Kidney epithelial cell (primary cell): Measurements from ENCODE around the gene ZNF562. TPM values are rescaled to one million over a fixed set of nuclear protein-coding genes. Genes with fewer than 3 reads are reported as not detected.
A peak's percentile ranks its signal among the peaks of the same experiment; 100 is the strongest.

Source experiments
- DNase-seq: peaks from one replicate; pipeline ENCODE4 v3.0.0-alpha.2; 2010; ENCODE audit warnings: low read depth
- H3K27me3 ChIP-seq: 2 replicates; pipeline ENCODE4 v1.6.0; 2011; ENCODE audit warnings: low read length; ENCODE audit not compliant: control insufficient read depth, insufficient read depth
- H3K36me3 ChIP-seq: 2 replicates; pipeline ENCODE4 v1.5.1; 2011; ENCODE audit warnings: low read length; ENCODE audit not compliant: control insufficient read depth, insufficient read depth
- H3K4me3 ChIP-seq: 2 replicates; pipeline ENCODE4 v1.5.1; 2011; ENCODE audit warnings: low read depth, mild to moderate bottlenecking, control low read depth, low read length
- total RNA-seq: library from RNA; depleted of rRNA; stranded (reverse); fragments of >200 nt; gene quantifications from 2 replicates; pipeline ENCODE4 v1.2.3, GENCODE V29; 2015
- TF ChIP-seq, protein P1 (sequence below): IDR thresholded peaks from 2 replicates; pipeline ENCODE4 v1.5.1; 2011; ENCODE audit warnings: mild to moderate bottlenecking, moderate library complexity, low read length, control low read depth, inconsistent platforms; ENCODE audit not compliant: insufficient read depth, poor library complexity, severe bottlenecking

ZNF562 gene
- 37.3 and 37.4 TPM in 2 replicates for total RNA-seq

- peak; percentile 61 for DNase-seq
- Histone ChIP-seq H3K4me3 (peak within 1 kb of the TSS; percentile 70), H3K27me3 (no peaks in the 10 kb centered on the region), H3K36me3 (no peaks in the 10 kb centered on the region)
- TF ChIP-seq, protein P1, sequence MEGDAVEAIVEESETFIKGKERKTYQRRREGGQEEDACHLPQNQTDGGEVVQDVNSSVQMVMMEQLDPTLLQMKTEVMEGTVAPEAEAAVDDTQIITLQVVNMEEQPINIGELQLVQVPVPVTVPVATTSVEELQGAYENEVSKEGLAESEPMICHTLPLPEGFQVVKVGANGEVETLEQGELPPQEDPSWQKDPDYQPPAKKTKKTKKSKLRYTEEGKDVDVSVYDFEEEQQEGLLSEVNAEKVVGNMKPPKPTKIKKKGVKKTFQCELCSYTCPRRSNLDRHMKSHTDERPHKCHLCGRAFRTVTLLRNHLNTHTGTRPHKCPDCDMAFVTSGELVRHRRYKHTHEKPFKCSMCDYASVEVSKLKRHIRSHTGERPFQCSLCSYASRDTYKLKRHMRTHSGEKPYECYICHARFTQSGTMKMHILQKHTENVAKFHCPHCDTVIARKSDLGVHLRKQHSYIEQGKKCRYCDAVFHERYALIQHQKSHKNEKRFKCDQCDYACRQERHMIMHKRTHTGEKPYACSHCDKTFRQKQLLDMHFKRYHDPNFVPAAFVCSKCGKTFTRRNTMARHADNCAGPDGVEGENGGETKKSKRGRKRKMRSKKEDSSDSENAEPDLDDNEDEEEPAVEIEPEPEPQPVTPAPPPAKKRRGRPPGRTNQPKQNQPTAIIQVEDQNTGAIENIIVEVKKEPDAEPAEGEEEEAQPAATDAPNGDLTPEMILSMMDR: no peak
These were observed at the start of gene ZNF562 for GRCh38 chr19:9674663-9675357. TSS of gene ZNF562 (minus strand) at chr19:9675100. CDS start at chr19:9660744, 14,356 bp downstream.

GRCh38 chr19:9724157-9724556 is 49.3 kb upstream of the ZNF562 start:
- DNase-seq: no peak
- H3K36me3 ChIP-seq: no peaks in the 10 kb centered on the region
- TF ChIP-seq, protein P1: no peak
- no peaks in the 10 kb centered on the region for H3K27me3 ChIP-seq
- no peak overlapping the region for H3K4me3 ChIP-seq

DNA sequence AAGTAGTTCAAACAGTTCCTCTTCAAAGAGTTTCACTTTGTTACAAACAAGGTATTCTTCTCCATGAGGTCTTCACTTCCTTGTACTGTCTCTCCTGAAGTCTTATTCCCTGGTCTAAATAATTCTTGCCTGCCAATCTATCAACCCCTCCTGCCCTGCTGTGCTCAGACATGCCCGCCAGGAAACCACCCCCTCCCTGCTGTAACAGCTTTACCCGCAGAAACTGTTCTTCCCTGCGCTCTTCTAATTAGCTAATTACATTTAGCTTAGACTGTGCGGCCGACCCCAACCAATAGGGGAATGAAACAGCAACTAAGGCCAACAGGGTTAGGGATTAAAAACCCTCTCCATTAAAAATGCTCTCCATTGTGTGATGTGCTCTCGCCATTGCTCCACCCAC is 47.0 kb upstream of the ZNF562 start:
- no peaks in the 10 kb centered on the region for H3K36me3 ChIP-seq
- TF ChIP-seq, protein P1: no peak
- H3K4me3 ChIP-seq: no peak overlapping the region
- DNase-seq: no peak
- H3K27me3 ChIP-seq: no peaks in the 10 kb centered on the region

DNA sequence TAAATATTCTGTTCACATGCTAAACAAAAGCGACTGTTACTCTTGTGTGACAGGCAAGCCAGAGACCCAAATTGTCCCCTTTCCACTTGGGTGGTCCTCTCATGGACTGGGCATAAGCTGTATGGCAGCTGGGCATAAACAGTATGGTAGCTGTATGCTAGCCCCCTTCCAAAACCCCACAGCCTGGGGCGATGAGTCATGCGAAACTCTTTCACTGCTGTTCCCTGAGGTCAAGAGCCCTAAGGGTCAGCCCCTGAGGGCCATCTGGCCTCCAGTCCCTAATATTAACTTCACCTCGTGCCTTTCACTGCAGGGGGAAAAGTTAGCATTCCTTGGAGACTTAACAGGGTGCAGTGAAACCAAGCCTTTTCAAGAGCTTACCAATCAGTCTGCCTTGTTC is 45.6 kb upstream of the ZNF562 start:
- no peak for DNase-seq
- Histone ChIP-seq H3K36me3 (no peaks in the 10 kb centered on the region), H3K4me3 (no peak overlapping the region), H3K27me3 (no peaks in the 10 kb centered on the region)
- TF ChIP-seq, protein P1: no peak

GRCh38 chr19:9711815-9712214 is 36.9 kb upstream of the ZNF562 start:
- Histone ChIP-seq H3K27me3 (no peaks in the 10 kb centered on the region), H3K36me3 (no peaks in the 10 kb centered on the region), H3K4me3 (no peak overlapping the region)
- TF ChIP-seq, protein P1: no peak
- no peak for DNase-seq

DNA sequence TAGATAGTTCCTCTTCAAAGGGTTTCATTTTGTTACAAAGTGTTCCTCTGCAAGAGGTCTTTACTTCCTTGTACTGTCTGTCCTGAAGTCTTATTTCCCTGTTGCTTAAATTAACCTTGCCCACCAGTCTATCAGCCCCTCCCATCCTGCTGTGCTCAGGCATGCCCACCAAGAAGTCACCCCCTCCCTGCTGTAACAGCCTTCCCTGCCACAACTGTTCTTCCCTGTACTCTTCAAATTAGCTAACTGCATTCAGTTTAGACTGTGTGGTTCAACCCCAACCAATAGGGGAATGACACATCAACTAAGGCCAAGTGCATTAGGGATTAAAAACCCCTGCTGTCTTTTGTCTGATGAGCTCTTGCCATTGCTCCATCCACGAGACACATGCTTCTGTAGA is 34.4 kb upstream of the ZNF562 start:
- Histone ChIP-seq H3K4me3 (no peak overlapping the region), H3K27me3 (no peaks in the 10 kb centered on the region), H3K36me3 (no peaks in the 10 kb centered on the region)
- no peak for DNase-seq
- TF ChIP-seq, protein P1: no peak
